ENCODE results near the gene RAB7B.

GRCh38 chr1:205930799-205931281, 72.4 kb downstream of the RAB7B start:
- TF ChIP-seq CTCF (IDR thresholded peaks at IDR 0.05), result no peak
- TF ChIP-seq POLR2AphosphoS5 (IDR thresholded peaks at IDR 0.05), result no peak
- TF ChIP-seq POLR2A (IDR thresholded peaks at IDR 0.05), result no peak
- TF ChIP-seq EP300 (IDR thresholded peaks at IDR 0.05), result no peak
